Measurements from ENCODE around the gene BMP6. TPM values are rescaled to one million over a fixed set of nuclear protein-coding genes. Genes with fewer than 3 reads are reported as not detected.

BMP6 gene
- total and polyA plus RNA-seq, 2 of the 4 experiments (the other 2 are of a cell fraction), result 0.18 to 0.19 TPM

GRCh38 chr6:7734707-7735383, 8.9 kb downstream of the BMP6 start:
- H4K91ac ChIP-seq (ENCODE audit: insufficient read depth, low read depth, low read length), result no peak overlapping the region
- no peaks in the 10 kb centered on the region for H3K9me3 ChIP-seq (ENCODE audit: control insufficient read depth, insufficient read depth, low read length)
- H3K9ac ChIP-seq (ENCODE audit: low read depth, low read length), result no peak overlapping the region
- intact Hi-C loops (cut with micrococcal nuclease) (no loop called here), in situ Hi-C loops (cut with MboI; ENCODE audit: low sequenced_read_pairs) (no loop called here), dilution Hi-C loops (cut with HindIII; ENCODE audit: low sequenced_read_pairs, unreplicated experiment) (no loop called here)
- H4K5ac ChIP-seq (ENCODE audit: low read depth, low read length), result no peak overlapping the region
- no peak overlapping the region for H3K23ac ChIP-seq (ENCODE audit: low read depth, low read length)
- H3K18ac ChIP-seq (ENCODE audit: low read depth, low read length), result no peak overlapping the region
- H3K4me2 ChIP-seq (ENCODE audit: low read depth, low read length), result no peak overlapping the region
- ChIA-PET CTCF (no interaction called here), POLR2A (ENCODE audit: unreplicated experiment) (no interaction called here)
- H2BK15ac ChIP-seq (ENCODE audit: low read depth, low read length), result no peak overlapping the region
- H3K56ac ChIP-seq (ENCODE audit: extremely low read depth, insufficient read depth, low read length), result no peak overlapping the region
- H4K8ac ChIP-seq (ENCODE audit: low read depth in 2 of 2, low read length in 2 of 2), result no peak overlapping the region
- peaks cover 10% of the 10 kb centered on the region for H3K27me3 ChIP-seq (ENCODE audit: control insufficient read depth, insufficient read depth, low read length)
- no peaks in the 10 kb centered on the region for H3K79me1 ChIP-seq (ENCODE audit: low read depth in 1 of 2, low read length in 2 of 2)
- TF ChIP-seq RAD21 (IDR thresholded peaks at IDR 0.05; ENCODE audit: low read length) (no peak), RCOR1 (IDR thresholded peaks at IDR 0.05; ENCODE audit: insufficient replicate concordance, low read length) (no peak), SMC3 (IDR thresholded peaks at IDR 0.05; ENCODE audit: low read depth, low read length) (no peak)
- DNase-seq, result no peak
- H3K4me3 ChIP-seq (ENCODE audit: insufficient read depth, low read depth, low read length), result no peak overlapping the region
- H4K20me1 ChIP-seq (ENCODE audit: insufficient read depth, low read length), result no peaks in the 10 kb centered on the region
- H2BK120ac ChIP-seq (ENCODE audit: low read depth, low read length), result no peak overlapping the region
- no peak overlapping the region for H3K27ac ChIP-seq (ENCODE audit: insufficient read depth, low read length)
- no peak overlapping the region for H2BK20ac ChIP-seq (ENCODE audit: low read depth, low read length)
- no peak overlapping the region for H2AFZ ChIP-seq (replicated peaks; ENCODE audit: low read length, poor library complexity)
- no peak overlapping the region for H3K14ac ChIP-seq (replicated peaks; ENCODE audit: low read depth, low read length)
- peaks cover 2% of the 10 kb centered on the region for H3K4me1 ChIP-seq (ENCODE audit: control insufficient read depth, insufficient read depth, low read length)
- H3K9me1 ChIP-seq (ENCODE audit: insufficient read depth, low read length), result peaks cover 4% of the 10 kb centered on the region
- BruUV-seq (replicated peaks), result no TSS peak
- no peak for ATAC-seq (ENCODE audit: low read depth)
- WGBS, 2 experiments (ENCODE audit: extremely low coverage in 2 of 2, insufficient read length in 1 of 2), result 100% methylated on average over 1 of the region's 18 CpGs; no CpG with 5 or more reads in 1 of the 2 experiments
- H2AK9ac ChIP-seq (replicated peaks; ENCODE audit: low read depth, low read length, poor library complexity), result no peak overlapping the region
- no peaks in the 10 kb centered on the region for H3K36me3 ChIP-seq (ENCODE audit: control insufficient read depth, insufficient read depth, low read length)
- H3K4ac ChIP-seq (ENCODE audit: low read depth, low read length), result no peak overlapping the region
- H2BK5ac ChIP-seq (ENCODE audit: low read depth, low read length, poor library complexity, severe bottlenecking), result no peak overlapping the region
- H2AK5ac ChIP-seq (ENCODE audit: low read depth, low read length), result no peak overlapping the region
